Kidney epithelial cell (primary cell): ENCODE results near the gene C1orf174. TPM values are rescaled to one million over a fixed set of nuclear protein-coding genes. Genes with fewer than 3 reads are reported as not detected.

Source experiments
- DNase-seq: peaks from one replicate; pipeline ENCODE4 v3.0.0-alpha.2; 2010; ENCODE audit warnings: low read depth
- H3K27me3 ChIP-seq: 2 replicates; pipeline ENCODE4 v1.6.0; 2011; ENCODE audit warnings: low read length; ENCODE audit not compliant: control insufficient read depth, insufficient read depth
- H3K36me3 ChIP-seq: 2 replicates; pipeline ENCODE4 v1.5.1; 2011; ENCODE audit warnings: low read length; ENCODE audit not compliant: control insufficient read depth, insufficient read depth
- H3K4me3 ChIP-seq: 2 replicates; pipeline ENCODE4 v1.5.1; 2011; ENCODE audit warnings: low read depth, mild to moderate bottlenecking, control low read depth, low read length
- CTCF ChIP-seq: IDR thresholded peaks from 2 replicates; pipeline ENCODE4 v1.5.1; 2011; ENCODE audit warnings: mild to moderate bottlenecking, moderate library complexity, low read length, control low read depth, inconsistent platforms; ENCODE audit not compliant: insufficient read depth, poor library complexity, severe bottlenecking
- total RNA-seq: library from RNA; depleted of rRNA; stranded (reverse); fragments of >200 nt; gene quantifications from 2 replicates; pipeline ENCODE4 v1.2.3, GENCODE V29; 2015

C1orf174 gene
- total RNA-seq, 1 donor from 2014 or later: 33.3 TPM

- DNase-seq: no peak
- Histone ChIP-seq H3K36me3 (no peaks in the 10 kb centered on the region), H3K27me3 (no peaks in the 10 kb centered on the region), H3K4me3 (no peak overlapping the region)
- TF ChIP-seq CTCF: no peak
Observed at GRCh38 chr1:3852091-3852490, 48.0 kb downstream of the C1orf174 start.

GRCh38 chr1:3851292-3851691, 48.8 kb downstream of the C1orf174 start:
- Histone ChIP-seq H3K4me3 (no peak overlapping the region), H3K36me3 (no peaks in the 10 kb centered on the region), H3K27me3 (no peaks in the 10 kb centered on the region)
- no peak for DNase-seq
- TF ChIP-seq CTCF: no peak

DNA sequence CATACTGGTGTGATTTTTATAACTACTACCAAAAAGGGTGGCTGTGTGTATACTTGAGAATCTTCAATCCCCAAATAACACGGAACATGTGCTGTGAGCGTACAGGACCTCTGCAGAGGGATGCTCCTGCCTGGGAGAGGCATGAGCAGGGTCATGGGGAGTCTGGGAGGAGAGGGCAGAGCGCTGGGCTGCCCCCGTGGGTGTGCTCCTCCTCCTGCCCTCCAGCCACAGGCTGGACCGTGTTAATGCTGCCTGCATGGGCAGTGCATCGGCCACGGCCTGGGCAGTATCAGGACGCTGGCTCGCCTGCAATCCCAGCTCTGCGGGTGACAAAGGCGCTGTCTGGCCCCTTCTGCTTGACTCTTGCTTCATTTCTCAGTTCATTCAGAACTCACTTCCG, 49.2 kb downstream of the C1orf174 start:
- no peak for TF ChIP-seq CTCF
- H3K36me3 ChIP-seq: no peaks in the 10 kb centered on the region
- no peak for DNase-seq
- H3K4me3 ChIP-seq: no peak overlapping the region
- H3K27me3 ChIP-seq: no peaks in the 10 kb centered on the region

DNA sequence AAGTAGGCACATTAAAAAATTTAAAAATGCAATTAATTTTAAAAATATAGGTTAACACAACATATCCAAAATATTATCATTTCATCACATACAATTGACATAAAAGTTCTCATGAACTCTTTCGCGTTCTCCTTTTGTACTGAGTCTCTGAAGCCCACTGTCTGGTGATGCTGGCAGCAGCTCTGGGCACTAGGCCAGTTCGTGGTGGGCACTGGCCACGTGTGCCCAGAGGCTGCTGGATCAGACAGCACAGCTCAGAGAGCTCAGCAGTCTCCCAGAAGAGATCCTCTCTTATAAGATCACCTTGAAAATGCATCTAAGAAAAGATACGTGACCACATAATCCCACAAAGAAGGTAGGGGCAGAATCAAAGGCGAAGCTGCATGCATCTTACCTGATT, 53.0 kb downstream of the C1orf174 start:
- H3K27me3 ChIP-seq: no peaks in the 10 kb centered on the region
- no peak for TF ChIP-seq CTCF
- DNase-seq: no peak
- H3K36me3 ChIP-seq: no peaks in the 10 kb centered on the region
- no peak overlapping the region for H3K4me3 ChIP-seq

- no peaks in the 10 kb centered on the region for H3K27me3 ChIP-seq
- TF ChIP-seq CTCF: no peak
- no peaks in the 10 kb centered on the region for H3K36me3 ChIP-seq
- no peak for DNase-seq
- no peak overlapping the region for H3K4me3 ChIP-seq
Observed at GRCh38 chr1:3846541-3846940, 53.5 kb downstream of the C1orf174 start.

DNA sequence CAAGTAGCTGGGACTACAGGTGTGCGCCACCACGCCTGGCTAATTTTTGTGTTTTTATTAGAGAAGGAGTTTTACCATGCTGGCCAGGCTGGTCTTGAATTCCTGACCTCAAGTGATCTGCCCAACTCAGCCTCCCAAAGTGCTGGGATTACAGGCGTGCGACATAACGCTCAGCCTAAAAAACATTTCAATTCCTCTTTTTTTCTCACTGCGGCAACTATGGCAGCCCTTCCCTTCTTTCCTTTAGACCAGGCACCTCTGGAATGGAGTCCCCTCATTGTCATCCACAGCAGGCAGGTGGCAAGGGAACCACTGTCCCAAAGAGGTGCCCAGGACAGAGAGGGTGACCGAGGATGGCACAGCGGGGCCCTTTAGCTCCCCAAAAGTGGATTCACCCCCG, 57.2 kb downstream of the C1orf174 start:
- no peaks in the 10 kb centered on the region for H3K36me3 ChIP-seq
- no peak overlapping the region for H3K4me3 ChIP-seq
- TF ChIP-seq CTCF: no peak
- DNase-seq: no peak
- H3K27me3 ChIP-seq: no peaks in the 10 kb centered on the region
